OCI-LY7 (cell line): Measurements from ENCODE around the gene STAC. TPM values are rescaled to one million over a fixed set of nuclear protein-coding genes. Genes with fewer than 3 reads are reported as not detected.

Experiments used
- Bru-seq: library from RNA; stranded (reverse); fragments of 400-500 nt; gene quantifications from one replicate; lab custom pipeline; 2021; lab: Mats Ljungman, UMichigan
- BruChase-seq, 2 experiments: library from RNA; stranded (reverse); fragments of 400-500 nt; gene quantifications; one replicate each; lab custom pipeline; 2021; lab: Mats Ljungman, UMichigan
- BruUV-seq: library from RNA; stranded (reverse); fragments of 400-500 nt; replicated peaks from 2 replicates; lab custom pipeline; 2021; lab: Mats Ljungman, UMichigan
- CTCF ChIA-PET: fragments of 300-600 bp; sonication (Branson Sonifier 250); formaldehyde crosslinking; loops from one replicate; lab custom pipeline; 2022; ENCODE audit warnings: antibody characterized with exemption; ENCODE audit not compliant: unreplicated experiment; lab: Charles Lee
- POLR2A ChIA-PET: fragments of 300-600 bp; sonication (Branson Sonifier 250); formaldehyde crosslinking; loops from one replicate; lab custom pipeline; 2022; ENCODE audit warnings: antibody characterized with exemption; lab: Charles Lee
- DNase-seq: peaks from one replicate; pipeline ENCODE4 v3.0.0-alpha.2; 2015; ENCODE audit warnings: low spot score
- H2AFZ ChIP-seq: fragments of 200-600 bp; sonication (generic), shearing (Covaris generic); 2 replicates; pipeline ENCODE4 v1.6.1; 2014; ENCODE audit warnings: mild to moderate bottlenecking, antibody characterized with exemption, low read length, moderate library complexity
- H3K27ac ChIP-seq: fragments of 200-600 bp; sonication (generic); 2 replicates; pipeline ENCODE4 v1.5.1; 2014; ENCODE audit warnings: mixed run types, low read depth, mild to moderate bottlenecking, moderate library complexity, low read length, inconsistent platforms; ENCODE audit not compliant: poor library complexity, severe bottlenecking
- H3K36me3 ChIP-seq: fragments of 200-600 bp; sonication (generic); 2 replicates; pipeline ENCODE4 v1.6.1; 2014; ENCODE audit warnings: mild to moderate bottlenecking, antibody characterized with exemption, low read length, moderate library complexity, mixed read lengths; ENCODE audit not compliant: insufficient read depth
- H3K4me1 ChIP-seq: fragments of 200-600 bp; sonication (generic); 2 replicates; pipeline ENCODE4 v1.5.1; 2014; ENCODE audit warnings: mild to moderate bottlenecking, low read length; ENCODE audit not compliant: insufficient read depth, poor library complexity, severe bottlenecking
- H3K4me2 ChIP-seq: fragments of 200-600 bp; sonication (generic); 2 replicates; pipeline ENCODE4 v1.6.1; 2014; ENCODE audit warnings: mild to moderate bottlenecking, low read length
- H3K4me3 ChIP-seq: fragments of 200-600 bp; sonication (generic); 2 replicates; pipeline ENCODE4 v1.5.1; 2014; ENCODE audit warnings: mild to moderate bottlenecking, low read depth, low read length; ENCODE audit not compliant: poor library complexity, severe bottlenecking
- H3K79me2 ChIP-seq: fragments of 200-600 bp; sonication (generic); 2 replicates; pipeline ENCODE4 v1.6.1; 2016; ENCODE audit warnings: low read depth, mild to moderate bottlenecking, low read length, moderate library complexity, mixed read lengths; ENCODE audit not compliant: insufficient read depth
- H3K9me2 ChIP-seq: fragments of 200-600 bp; sonication (generic); 2 replicates; pipeline ENCODE4 v1.6.1; 2016; ENCODE audit warnings: mild to moderate bottlenecking, low read length, mixed read lengths; ENCODE audit not compliant: insufficient read depth
- H3K9me3 ChIP-seq: fragments of 200-600 bp; sonication (generic); 2 replicates; pipeline ENCODE4 v1.6.1; 2014; ENCODE audit warnings: mild to moderate bottlenecking, mixed run types, low read length, mixed read lengths
- H4K20me1 ChIP-seq: fragments of 200-600 bp; sonication (generic); 2 replicates; pipeline ENCODE4 v1.6.1; 2014; ENCODE audit warnings: mild to moderate bottlenecking, antibody characterized with exemption, low read length, moderate library complexity, mixed read lengths; ENCODE audit not compliant: insufficient read depth
- CTCF ChIP-seq: fragments of 200-600 bp; sonication (generic); conservative IDR thresholded peaks from 2 replicates; pipeline ENCODE4 v1.5.1; 2014; ENCODE audit warnings: mild to moderate bottlenecking, antibody characterized with exemption, low read length, moderate library complexity, mixed read lengths
- EZH2phosphoT487 ChIP-seq: fragments of 200-600 bp; sonication (generic); IDR thresholded peaks from 2 replicates; pipeline ENCODE4 v1.6.1; 2018; ENCODE audit warnings: low read depth, borderline replicate concordance, mild to moderate bottlenecking, mixed run types, antibody characterized with exemption, low read length, moderate library complexity, mixed read lengths
- intact Hi-C: fragments of 100-400 bp; cut with micrococcal nuclease; formaldehyde crosslinking; loops from one replicate; pipeline ENCODE4 v1.10.0; 2022; ENCODE audit not compliant: unreplicated experiment
- long read RNA-seq: library from polyadenylated mRNA; stranded (forward); transcript quantifications from one replicate; pipeline ENCODE4 v2.0.0, GENCODE V29; 2022
- total RNA-seq, 2 experiments: library from RNA; depleted of rRNA in 1 of 2; stranded (reverse); fragments of >200 nt in 1 of 2; shearing (Covaris generic) in 1 of 2; gene quantifications; 2 replicates each; pipeline ENCODE4 v1.2.3, GENCODE V29; 2014 to 2022

The STAC gene
- total RNA-seq (2014; rRNA removed; shearing (Covaris generic)): not detected in 2 replicates
- total RNA-seq (2022): not detected in 2 replicates
- Bru-seq, nascent RNA: percentile 7 among the genes with signal in this experiment
- BruChase-seq, experiment 1, labeled RNA remaining after a 6-hour chase: percentile 2 among the genes with signal in this experiment
- BruChase-seq, experiment 2, labeled RNA remaining after a 2-hour chase: percentile 5 among the genes with signal in this experiment
- long read RNA-seq: 0 reads

GRCh38 chr3:36380221-36381031 is at the start of gene STAC:
Gene STAC (plus strand): TSS chr3:36380504. CDS start chr3:36380644, 140 bp downstream.
- H2AFZ ChIP-seq: no peak within 1 kb of the TSS
- POLR2A ChIA-PET: interaction anchor here (0.7 kb wide), 1 partner anchor 101 kb away, joined by 3 read pairs; no protein-coding TSS in a partner anchor
- DNase-seq: no peak

DNA sequence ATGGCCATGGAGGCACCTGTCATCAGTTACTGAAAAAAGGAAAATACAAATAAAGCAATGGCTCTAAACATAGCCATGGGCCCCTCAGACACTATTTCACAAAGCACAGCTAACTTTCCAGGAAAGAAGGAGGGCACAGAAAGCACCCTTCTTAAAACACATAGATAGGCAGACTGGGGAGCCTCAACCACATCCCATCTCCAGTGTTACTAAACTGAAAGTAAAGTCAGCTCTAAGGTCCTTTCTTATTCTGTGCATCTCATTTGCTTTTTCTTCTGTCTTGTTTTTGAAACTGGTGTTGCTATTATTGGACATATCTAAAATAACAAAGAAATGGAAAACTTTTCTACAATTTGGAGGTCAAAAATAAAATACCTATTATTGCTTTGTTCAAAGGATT is 48.2 kb upstream of the STAC start:
- intact Hi-C loops: no loop called here
- POLR2A ChIA-PET: no interaction called here
- TF ChIP-seq EZH2phosphoT487 (no peak), CTCF (no peak)
- CTCF ChIA-PET: no interaction called here
- H3K36me3 ChIP-seq: no peaks in the 10 kb centered on the region
- no peaks in the 10 kb centered on the region for H4K20me1 ChIP-seq
- no peak overlapping the region for H3K27ac ChIP-seq
- H2AFZ ChIP-seq: no peak overlapping the region
- H3K4me2 ChIP-seq: no peak overlapping the region
- H3K4me3 ChIP-seq: no peak overlapping the region
- H3K9me2 ChIP-seq: no peaks in the 10 kb centered on the region
- H3K4me1 ChIP-seq: no peaks in the 10 kb centered on the region
- no TSS peak for BruUV-seq
- no peaks in the 10 kb centered on the region for H3K9me3 ChIP-seq
- DNase-seq: no peak
- H3K79me2 ChIP-seq: no peaks in the 10 kb centered on the region

More at GRCh38 chr3:36380221-36381031, at the start of gene STAC:
- CTCF ChIA-PET: no interaction called here
- intact Hi-C loops: no loop called here
- no peaks in the 10 kb centered on the region for H3K4me1 ChIP-seq
- H3K27ac ChIP-seq: no peak within 1 kb of the TSS
- H4K20me1 ChIP-seq: no peaks in the 10 kb centered on the region
- H3K4me3 ChIP-seq: no peak within 1 kb of the TSS
- H3K79me2 ChIP-seq: no peaks in the 10 kb centered on the region
- TF ChIP-seq CTCF (no peak), EZH2phosphoT487 (no peak)
- H3K9me3 ChIP-seq: no peaks in the 10 kb centered on the region
- no peaks in the 10 kb centered on the region for H3K36me3 ChIP-seq
- no TSS peak for BruUV-seq
- H3K9me2 ChIP-seq: no peaks in the 10 kb centered on the region
- H3K4me2 ChIP-seq: no peak within 1 kb of the TSS
